Parathyroid adenoma (tissue), 2 donors: ENCODE data around the gene INSYN2A.

Experiments
- H2AFZ ChIP-seq: fragments of 300-600 bp; sonication (generic); one replicate; pipeline ENCODE4 v1.7.0; 2017; ENCODE audit warnings: antibody characterized with exemption, mild to moderate bottlenecking
- H3K27ac ChIP-seq: fragments of 300-600 bp; sonication (generic); one replicate; pipeline ENCODE4 v1.7.0; 2017
- H3K27me3 ChIP-seq: fragments of 300-600 bp; sonication (generic); one replicate; pipeline ENCODE4 v1.7.0; 2017; ENCODE audit warnings: low read length; ENCODE audit not compliant: control insufficient read depth, insufficient read depth
- H3K36me3 ChIP-seq: fragments of 300-600 bp; sonication (generic); one replicate; pipeline ENCODE4 v1.7.0; 2017; ENCODE audit warnings: low read length; ENCODE audit not compliant: control insufficient read depth, insufficient read depth
- H3K4me1 ChIP-seq: fragments of 300-600 bp; sonication (generic); one replicate; pipeline ENCODE4 v1.7.0; 2017; ENCODE audit warnings: control low read depth
- H3K4me2 ChIP-seq: fragments of 300-600 bp; sonication (generic); one replicate; pipeline ENCODE4 v1.7.0; 2017; ENCODE audit warnings: low read length
- H3K4me3 ChIP-seq: fragments of 300-600 bp; sonication (generic); one replicate; pipeline ENCODE4 v1.7.0; 2017; ENCODE audit warnings: low read depth, low read length
- H3K79me2 ChIP-seq: fragments of 300-600 bp; sonication (generic); one replicate; pipeline ENCODE4 v1.7.0; 2017; ENCODE audit warnings: control low read depth
- H3K9ac ChIP-seq: fragments of 300-600 bp; sonication (generic); one replicate; pipeline ENCODE4 v1.7.0; 2017; ENCODE audit warnings: mild to moderate bottlenecking
- H3K9me3 ChIP-seq: fragments of 300-600 bp; sonication (generic); one replicate; pipeline ENCODE4 v1.7.0; 2017; ENCODE audit warnings: low read length; ENCODE audit not compliant: control insufficient read depth
- TF ChIP-seq, protein P1 (sequence below): fragments of 300-600 bp; sonication (generic); IDR thresholded peaks from one replicate; pipeline ENCODE4 v1.7.0; 2017; ENCODE audit warnings: antibody characterized with exemption, mild to moderate bottlenecking
- donor health status: primary hyperparathyroidism.

The INSYN2A gene

GRCh38 chr10:127176649-127177048, 19.7 kb downstream of the INSYN2A start:
- no peaks in the 10 kb centered on the region for H3K9me3 ChIP-seq

GRCh38 chr10:127175357-127176110, 20.9 kb downstream of the INSYN2A start:
- no peaks in the 10 kb centered on the region for H3K36me3 ChIP-seq
- H3K79me2 ChIP-seq, result no peaks in the 10 kb centered on the region
- H3K27me3 ChIP-seq, result no peaks in the 10 kb centered on the region
- H3K9ac ChIP-seq, result no peak overlapping the region
- no peaks in the 10 kb centered on the region for H3K4me1 ChIP-seq
- no peak overlapping the region for H3K4me3 ChIP-seq
- no peaks in the 10 kb centered on the region for H3K9me3 ChIP-seq
- no peak overlapping the region for H3K27ac ChIP-seq
- TF ChIP-seq, protein P1, sequence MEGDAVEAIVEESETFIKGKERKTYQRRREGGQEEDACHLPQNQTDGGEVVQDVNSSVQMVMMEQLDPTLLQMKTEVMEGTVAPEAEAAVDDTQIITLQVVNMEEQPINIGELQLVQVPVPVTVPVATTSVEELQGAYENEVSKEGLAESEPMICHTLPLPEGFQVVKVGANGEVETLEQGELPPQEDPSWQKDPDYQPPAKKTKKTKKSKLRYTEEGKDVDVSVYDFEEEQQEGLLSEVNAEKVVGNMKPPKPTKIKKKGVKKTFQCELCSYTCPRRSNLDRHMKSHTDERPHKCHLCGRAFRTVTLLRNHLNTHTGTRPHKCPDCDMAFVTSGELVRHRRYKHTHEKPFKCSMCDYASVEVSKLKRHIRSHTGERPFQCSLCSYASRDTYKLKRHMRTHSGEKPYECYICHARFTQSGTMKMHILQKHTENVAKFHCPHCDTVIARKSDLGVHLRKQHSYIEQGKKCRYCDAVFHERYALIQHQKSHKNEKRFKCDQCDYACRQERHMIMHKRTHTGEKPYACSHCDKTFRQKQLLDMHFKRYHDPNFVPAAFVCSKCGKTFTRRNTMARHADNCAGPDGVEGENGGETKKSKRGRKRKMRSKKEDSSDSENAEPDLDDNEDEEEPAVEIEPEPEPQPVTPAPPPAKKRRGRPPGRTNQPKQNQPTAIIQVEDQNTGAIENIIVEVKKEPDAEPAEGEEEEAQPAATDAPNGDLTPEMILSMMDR, result no peak
- no peak overlapping the region for H2AFZ ChIP-seq
- no peak overlapping the region for H3K4me2 ChIP-seq

More at GRCh38 chr10:127176649-127177048, 19.7 kb downstream of the INSYN2A start:
- Histone ChIP-seq H3K36me3 (no peaks in the 10 kb centered on the region), H2AFZ (no peak overlapping the region), H3K27ac (no peak overlapping the region), H3K27me3 (no peaks in the 10 kb centered on the region), H3K4me2 (no peak overlapping the region), H3K4me3 (no peak overlapping the region), H3K79me2 (no peaks in the 10 kb centered on the region), H3K9ac (no peak overlapping the region), H3K4me1 (no peaks in the 10 kb centered on the region)
- TF ChIP-seq, protein P1, result no peak

DNA sequence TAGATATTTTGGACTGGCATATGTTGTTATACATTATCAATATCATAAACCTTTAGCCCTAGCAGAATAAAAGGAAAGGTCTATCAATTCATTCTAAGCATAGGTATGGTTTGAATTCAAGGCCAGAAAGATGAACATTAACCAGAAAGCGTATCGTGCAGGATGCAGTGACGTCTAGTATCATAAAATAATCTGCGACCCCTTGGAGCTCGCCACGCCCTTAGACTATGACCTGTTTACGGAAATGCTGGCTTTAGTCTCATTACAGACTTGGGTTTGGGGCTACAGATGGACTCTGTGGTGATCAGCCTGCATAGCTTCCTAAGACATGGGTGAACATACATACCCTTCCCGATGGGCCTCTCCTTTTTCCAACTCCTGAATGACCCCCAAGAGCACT, 21.5 kb downstream of the INSYN2A start:
- no peaks in the 10 kb centered on the region for H3K9me3 ChIP-seq
- TF ChIP-seq, protein P1, result no peak
- H2AFZ ChIP-seq, result no peak overlapping the region
- H3K4me2 ChIP-seq, result no peak overlapping the region
- no peak overlapping the region for H3K4me3 ChIP-seq
- no peak overlapping the region for H3K27ac ChIP-seq
- H3K36me3 ChIP-seq, result no peaks in the 10 kb centered on the region
- H3K27me3 ChIP-seq, result no peaks in the 10 kb centered on the region
- H3K79me2 ChIP-seq, result no peaks in the 10 kb centered on the region
- H3K9ac ChIP-seq, result no peak overlapping the region
- no peaks in the 10 kb centered on the region for H3K4me1 ChIP-seq

DNA sequence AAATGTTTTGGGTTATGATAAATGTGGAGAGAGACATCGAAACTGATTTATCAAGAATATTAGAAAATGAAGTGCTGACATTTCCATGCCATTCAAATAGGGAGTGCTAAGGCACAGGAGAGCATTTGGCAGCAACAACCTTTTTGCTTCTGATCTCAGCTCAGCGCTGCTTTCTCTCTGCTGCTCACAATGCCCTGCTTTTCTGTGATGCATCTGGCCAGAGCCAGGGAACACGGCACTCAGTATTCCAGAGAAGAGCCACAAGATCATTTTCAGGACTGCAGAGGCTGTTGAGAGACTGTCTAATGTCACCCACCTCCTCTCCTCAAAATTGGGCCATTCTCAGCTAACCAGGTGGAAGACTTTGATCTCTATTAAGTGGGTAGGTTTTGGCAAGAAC, 28.1 kb downstream of the INSYN2A start:
- Histone ChIP-seq H3K4me2 (no peak overlapping the region), H3K4me1 (peaks cover 4% of the 10 kb centered on the region), H2AFZ (no peak overlapping the region), H3K36me3 (no peaks in the 10 kb centered on the region), H3K79me2 (no peaks in the 10 kb centered on the region), H3K27me3 (no peaks in the 10 kb centered on the region), H3K27ac (no peak overlapping the region), H3K9me3 (no peaks in the 10 kb centered on the region), H3K4me3 (no peak overlapping the region), H3K9ac (no peak overlapping the region)
- TF ChIP-seq, protein P1, result no peak

- Histone ChIP-seq H3K36me3 (no peaks in the 10 kb centered on the region), H3K4me2 (no peak overlapping the region), H3K4me3 (no peak overlapping the region), H3K9me3 (no peaks in the 10 kb centered on the region), H3K9ac (no peak overlapping the region), H3K4me1 (peaks cover 4% of the 10 kb centered on the region), H3K27me3 (no peaks in the 10 kb centered on the region), H3K27ac (no peak overlapping the region), H3K79me2 (no peaks in the 10 kb centered on the region), H2AFZ (no peak overlapping the region)
- TF ChIP-seq, protein P1, result no peak
Measured at GRCh38 chr10:127162841-127163240, 33.5 kb downstream of the INSYN2A start.
